MM.1S (cell line): Measurements from ENCODE around the gene MAP2K3.

Experiments
- CTCF ChIP-seq: fragments of 300-600 bp; sonication (generic); IDR thresholded peaks from 2 replicates; pipeline ENCODE4 v1.5.1; 2016; ENCODE audit warnings: antibody characterized with exemption, low read length, mixed read lengths
- EZH2 ChIP-seq: fragments of 300-600 bp; sonication (generic); optimal IDR thresholded peaks from 2 replicates; pipeline ENCODE3; 2017; ENCODE audit warnings: low read depth, mild to moderate bottlenecking, antibody characterized with exemption, low read length, mixed read lengths

DNA sequence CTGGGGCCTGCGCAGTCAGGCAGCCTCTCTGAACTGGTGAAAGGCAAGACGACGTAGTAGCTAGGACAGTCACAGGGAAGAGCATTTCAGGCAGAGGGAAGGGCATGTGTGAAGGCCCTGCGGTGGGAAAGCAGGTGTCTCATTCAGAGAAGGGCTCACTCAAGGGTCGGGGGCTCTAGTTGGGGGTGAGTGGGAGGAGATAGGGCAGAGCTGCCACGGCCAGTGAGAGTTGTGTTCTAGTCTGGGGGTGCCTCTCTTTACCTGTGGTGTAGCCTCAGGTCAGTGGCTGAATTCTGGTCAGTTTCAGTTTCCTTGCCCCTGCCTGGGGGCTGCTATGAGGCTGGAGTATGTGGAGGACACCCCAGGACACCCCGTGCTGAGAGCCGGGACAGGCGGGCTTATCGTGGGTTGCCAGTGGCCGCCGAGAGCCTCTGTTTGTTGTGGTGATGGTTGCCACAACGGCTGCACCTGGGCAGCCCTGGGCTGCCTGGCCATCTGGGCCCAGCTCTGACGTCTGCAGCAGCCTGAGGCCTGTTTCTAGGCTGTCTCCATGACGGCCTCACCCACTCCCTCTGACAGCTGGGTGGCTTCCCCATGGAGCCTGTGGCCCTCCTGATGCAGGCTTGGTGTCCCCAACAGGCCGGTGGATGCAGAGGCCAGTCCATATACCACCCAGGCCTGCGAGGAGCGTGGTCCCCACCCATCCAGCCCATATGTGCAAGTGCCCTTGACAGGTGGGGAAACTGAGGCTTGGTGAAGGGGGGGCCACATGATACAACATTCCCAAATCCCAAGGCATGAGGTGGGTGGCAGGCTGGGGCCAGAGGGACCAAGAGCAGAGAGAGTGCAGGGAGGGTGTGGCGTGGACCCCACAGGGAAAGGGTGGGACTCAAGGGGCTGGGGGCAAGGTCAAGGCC lies 10.8 kb downstream of the MAP2K3 start:
- no peak for TF ChIP-seq CTCF
- no peak for TF ChIP-seq EZH2
